ENCODE data around the gene SNCB.

GRCh38 chr5:176590035-176590717, 40.2 kb downstream of the SNCB start:
- TF ChIP-seq CTCF (conservative IDR thresholded peaks at IDR 0.05; ENCODE audit: low read length) (no peak), EZH2phosphoT487 (IDR thresholded peaks at IDR 0.05; ENCODE audit: borderline replicate concordance) (no peak)

Data from Loucy (cell line).